GM21723 (cell line): ENCODE data around the gene ERI3.
"Not testable (repeated sequence)": the region's sequence is repeated elsewhere in the genome, so short reads cannot be mapped to it uniquely, and the experiment has no call there.

Experiments
- ATAC-seq: cut with Tn5 transposase; IDR thresholded peaks from one replicate; pipeline ENCODE4 v1.9.1; 2021; ENCODE audit warnings: mild to moderate bottlenecking, moderate library complexity; ENCODE audit not compliant: unreplicated experiment

Gene ERI3

GRCh38 chr1:44217809-44218410 lies 137.1 kb downstream of the ERI3 start:
- ATAC-seq = no peak

DNA sequence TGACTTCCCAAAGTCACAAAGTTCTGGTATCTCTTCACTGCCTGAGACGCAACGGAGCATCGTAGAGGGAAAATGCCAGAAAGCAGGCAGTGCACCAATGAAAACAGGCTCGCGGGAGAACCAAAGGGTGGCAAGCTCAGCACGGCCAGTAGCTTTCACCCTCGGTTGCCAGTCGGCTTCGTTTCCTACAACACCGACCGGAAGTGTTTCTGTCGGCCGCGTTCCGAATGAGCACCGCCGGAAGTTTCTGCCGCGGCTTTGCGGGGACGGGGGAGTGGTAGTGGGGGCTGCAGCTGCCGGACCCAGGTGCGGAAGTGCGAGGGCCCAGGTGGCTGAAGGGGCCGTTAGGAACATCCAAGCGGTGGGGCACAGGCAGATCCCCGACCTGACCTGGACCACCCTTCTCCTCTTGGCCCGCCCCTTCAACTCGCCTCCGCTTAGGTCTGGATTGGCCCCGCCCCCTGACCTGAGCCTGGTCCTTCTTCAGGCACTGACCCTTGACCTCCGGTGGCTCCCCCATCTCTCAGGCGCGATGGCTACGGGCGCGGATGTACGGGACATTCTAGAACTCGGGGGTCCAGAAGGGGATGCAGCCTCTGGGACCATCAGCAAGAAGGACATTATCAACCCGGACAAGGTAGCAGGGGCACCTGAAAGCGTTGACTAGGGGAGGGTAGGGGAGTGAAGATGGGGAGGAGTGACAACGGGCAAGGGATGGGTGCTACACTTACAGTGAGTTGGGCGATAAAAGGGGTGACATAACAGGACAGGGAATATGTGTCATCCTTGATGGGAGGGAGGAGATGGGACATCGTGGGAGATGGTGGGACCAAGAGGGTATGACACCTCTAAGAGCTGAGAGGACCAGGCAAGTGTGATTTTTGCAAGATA lies 141.6 kb downstream of the ERI3 start, which contains the start of gene DMAP1:
Gene DMAP1 (plus strand): TSS at position 250 of the 891 bp plus-strand sequence. CDS start 283 bp downstream, at position 533.
- peak; percentile 79 for ATAC-seq

DNA sequence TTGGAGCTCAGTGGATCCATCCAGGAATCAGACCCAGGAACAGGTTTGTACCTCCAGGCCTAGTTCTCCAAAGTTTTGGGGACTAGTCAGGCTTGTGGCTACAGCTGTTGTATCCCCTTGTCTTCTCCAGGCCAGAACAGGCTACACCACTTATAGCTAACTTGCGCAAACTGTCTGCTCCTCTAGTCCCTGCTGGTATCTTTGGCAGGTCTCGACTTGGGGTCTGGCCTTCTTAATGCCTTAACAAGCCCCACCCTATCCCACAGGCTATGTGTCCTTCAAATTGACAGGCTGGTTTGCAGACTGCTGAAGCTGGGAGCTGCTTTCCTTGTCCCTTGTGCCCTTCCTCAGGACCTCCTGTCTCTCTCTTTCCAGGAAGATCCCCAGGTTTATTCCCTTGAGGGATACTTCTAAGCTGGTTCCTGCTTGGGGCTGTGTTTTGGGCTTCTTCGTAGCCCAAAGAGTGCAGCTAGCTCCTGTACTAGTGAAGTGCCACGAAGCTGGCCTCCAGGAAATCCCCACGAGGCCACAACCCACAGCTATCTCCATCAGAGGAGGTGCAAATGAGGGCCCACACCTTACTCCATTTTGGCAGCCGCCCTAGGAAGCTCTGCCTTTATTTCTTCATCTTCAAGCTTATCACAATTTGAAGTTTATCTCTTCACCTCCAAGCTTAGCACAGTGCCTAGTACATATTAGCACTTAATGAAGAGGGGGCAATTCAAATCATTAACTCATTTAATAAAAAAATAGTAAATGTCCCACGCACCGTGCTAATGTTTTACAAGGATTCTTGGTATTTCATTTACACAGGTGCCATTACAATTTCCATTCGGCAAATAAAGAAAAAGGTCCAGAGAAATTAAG lies 142.5 kb downstream of the ERI3 start:
- ATAC-seq = no peak

DNA sequence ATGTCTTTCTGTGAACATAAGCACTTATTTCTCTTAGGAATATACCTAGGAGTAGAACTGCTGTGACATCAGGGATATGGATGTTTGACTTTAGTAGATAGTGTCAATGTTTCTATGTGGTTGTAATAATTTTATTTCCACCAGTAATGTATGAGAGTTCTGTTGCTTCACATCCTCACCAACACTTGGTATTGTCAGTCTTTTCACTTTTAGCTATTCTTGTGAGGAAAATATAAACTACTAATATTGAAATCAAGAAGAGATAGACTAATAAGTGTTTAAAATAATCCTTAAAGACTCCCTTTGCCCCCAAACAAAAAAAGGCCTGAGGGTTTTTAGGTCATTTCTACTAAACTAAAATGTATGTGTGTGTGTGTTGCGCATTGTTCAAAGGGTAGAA lies 144.5 kb downstream of the ERI3 start:
- ATAC-seq = no peak

GRCh38 chr1:44208226-44208625 lies 146.8 kb downstream of the ERI3 start:
- no peak for ATAC-seq

- not testable (repeated sequence) for ATAC-seq
These were observed 148.5 kb downstream of the ERI3 start for GRCh38 chr1:44206545-44206944.

DNA sequence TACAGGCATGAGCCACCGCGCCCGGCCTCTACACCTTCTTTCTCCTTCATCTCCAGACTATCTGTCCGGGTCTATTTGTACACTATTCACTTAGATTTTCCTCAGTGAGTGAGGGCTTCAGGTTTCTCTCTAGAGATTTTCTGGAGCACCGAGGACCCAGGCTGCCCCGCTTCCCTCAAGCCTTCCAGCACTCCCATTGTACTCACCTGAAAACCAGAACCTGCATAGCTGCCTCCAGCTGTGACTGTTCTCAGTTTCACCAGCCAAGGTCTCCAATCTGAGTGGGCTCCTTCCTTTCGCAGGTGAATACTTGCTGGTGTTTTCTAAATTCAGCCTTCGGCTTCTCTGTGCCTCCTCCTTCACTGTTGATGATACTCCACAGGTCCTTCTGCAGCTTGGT lies 154.7 kb downstream of the ERI3 start:
- ATAC-seq = no peak

- no peak for ATAC-seq
These were observed 180.4 kb downstream of the ERI3 start for GRCh38 chr1:44174630-44175029.
